GM21526 (cell line): ENCODE measurements around the gene SBNO1.
"Not testable (repeated sequence)": the region's sequence is repeated elsewhere in the genome, so short reads cannot be mapped to it uniquely, and the experiment has no call there.

ENCODE experiments used
- ATAC-seq: cut with Tn5 transposase; IDR thresholded peaks from one replicate; pipeline ENCODE4 v1.9.1; 2021; ENCODE audit warnings: moderate library complexity; ENCODE audit not compliant: unreplicated experiment, low FRiP score

The SBNO1 gene

DNA sequence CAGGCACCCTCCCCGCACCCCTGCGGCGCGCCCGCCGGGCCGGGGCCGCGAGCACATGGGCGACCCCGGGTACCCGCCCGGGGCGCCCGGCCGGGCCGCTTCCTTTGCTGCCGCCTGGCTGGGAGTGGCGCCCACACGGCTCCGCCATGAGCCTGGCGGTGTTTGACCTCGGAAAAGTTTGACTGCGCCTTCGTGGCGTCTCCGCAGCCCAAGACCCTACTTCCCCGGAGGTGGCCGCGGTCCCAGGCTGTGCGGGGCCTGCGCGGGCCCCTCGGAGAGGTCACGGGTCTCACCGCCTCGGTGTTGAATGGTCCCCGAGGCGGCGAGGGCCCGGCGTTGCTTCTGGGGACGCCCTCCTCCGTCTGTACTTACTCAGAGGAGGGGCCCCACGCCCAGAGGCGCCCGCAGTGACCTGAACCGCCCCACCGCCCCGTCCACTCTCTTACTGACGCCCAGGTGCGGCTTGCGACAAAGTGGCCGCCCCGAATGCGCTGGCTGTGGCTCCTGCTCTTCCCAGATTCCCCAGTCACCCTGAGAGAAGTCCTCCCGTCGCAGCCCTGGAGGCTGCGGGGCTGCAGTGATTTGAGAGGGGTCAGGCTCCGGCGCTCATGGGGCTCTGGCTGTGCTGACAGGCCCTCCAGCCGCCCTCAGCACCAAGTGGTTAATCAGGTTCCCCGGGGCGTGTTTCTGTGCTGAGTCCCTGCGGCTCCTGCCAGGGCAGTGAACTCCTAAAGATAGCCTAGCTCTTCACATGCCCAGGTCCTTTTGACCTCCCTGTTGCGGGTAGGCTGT lies 25.1 kb upstream of the SBNO1 start:
- no peak for ATAC-seq

DNA sequence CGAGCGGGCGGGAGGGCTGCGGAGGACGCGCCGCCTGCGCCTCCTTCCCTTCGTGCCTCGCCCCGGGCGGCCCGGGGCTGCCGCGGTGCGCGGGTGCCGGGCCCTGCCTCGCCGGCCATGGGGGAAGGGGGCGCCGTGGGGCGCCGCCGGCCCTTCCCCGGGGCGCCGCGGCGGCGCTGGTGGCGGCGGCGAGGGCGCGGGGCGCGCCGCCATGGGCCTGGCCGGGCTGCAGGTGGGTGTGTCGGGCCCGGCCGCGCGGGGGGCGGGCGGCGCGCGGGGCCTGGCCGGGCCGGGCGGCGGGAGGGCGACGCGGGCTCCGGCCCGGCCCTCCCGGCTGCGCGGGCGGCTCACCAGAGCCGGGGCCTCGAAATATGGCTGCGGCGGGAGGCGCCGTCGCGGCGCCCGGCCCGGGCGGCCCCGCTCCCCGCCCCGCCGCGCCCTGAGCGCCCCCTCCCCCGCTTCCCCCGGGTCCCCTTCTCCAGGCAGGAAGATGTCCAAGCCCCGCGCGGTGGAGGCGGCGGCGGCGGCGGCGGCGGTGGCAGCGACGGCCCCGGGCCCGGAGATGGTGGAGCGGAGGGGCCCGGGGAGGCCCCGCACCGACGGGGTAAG lies 24.4 kb upstream of the SBNO1 start:
- ATAC-seq = peak; percentile 9

DNA sequence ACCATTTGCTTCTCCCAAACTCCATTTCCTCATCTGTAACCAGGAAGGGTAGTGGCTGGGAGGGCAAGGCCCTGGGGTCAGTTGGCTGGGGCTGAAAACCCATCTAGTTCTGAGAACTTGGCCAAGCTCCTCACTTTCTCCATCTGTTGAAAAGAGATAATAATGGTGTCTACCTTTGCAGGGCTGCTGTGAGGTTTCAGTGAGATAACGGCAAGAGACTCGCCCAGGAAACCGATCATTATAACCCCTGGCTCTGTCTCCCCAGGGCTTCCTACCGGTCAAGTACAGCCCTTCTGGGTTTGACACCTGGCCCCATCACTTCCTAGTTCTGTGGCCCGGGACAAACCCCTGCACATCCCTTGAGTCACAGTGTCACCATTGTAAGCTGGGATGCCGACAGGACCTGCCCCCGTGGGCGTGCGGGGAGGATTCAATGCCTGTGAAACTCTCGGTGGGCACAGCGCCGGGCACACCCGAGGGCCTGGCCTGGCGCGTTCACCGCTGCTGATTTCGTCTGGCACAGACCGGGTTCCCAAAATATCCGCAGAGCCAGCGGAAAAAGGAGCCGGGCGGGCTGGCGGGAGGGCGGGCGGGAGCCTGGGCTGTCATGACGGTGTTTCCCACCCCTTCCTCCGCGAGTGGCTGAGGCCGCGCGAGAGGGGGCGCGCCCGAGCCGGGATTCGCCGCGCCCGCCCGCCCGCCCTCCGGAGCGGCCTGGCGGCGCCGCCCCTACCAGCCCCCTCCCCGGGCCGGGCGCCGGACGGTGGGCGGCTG lies 23.7 kb upstream of the SBNO1 start:
- peak; percentile 28 for ATAC-seq

DNA sequence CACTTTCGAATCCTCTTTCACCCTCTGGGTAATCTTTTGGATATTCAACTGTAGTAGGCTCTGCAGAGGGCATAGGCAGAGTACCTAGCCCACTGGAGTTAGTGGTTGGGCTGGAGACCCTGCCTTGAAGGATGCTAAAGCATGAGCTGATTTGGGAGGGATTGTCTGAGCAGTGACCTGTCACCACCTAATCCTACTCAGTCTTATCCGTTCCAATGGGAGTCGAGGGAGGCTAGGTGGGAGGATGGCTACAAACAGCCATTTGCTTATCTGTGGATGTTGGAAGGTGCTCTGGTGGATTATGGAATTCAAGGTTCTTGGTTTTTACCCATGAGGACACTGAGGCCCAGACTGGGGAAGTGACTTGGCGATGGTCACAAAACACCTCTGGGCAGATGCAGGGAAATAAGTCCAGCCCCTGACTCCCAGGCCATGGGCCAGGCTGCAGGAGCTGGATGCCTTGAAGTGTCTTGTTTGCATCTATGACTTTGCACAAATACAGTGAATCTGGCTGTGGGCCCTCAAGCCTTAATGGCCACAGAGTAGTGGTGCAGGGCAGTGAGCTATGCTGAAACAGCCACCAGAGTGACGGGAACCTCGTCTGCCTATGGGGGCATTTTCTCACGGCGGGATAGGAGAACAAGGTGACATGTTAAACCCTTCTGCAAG lies 23.0 kb upstream of the SBNO1 start:
- ATAC-seq = no peak

DNA sequence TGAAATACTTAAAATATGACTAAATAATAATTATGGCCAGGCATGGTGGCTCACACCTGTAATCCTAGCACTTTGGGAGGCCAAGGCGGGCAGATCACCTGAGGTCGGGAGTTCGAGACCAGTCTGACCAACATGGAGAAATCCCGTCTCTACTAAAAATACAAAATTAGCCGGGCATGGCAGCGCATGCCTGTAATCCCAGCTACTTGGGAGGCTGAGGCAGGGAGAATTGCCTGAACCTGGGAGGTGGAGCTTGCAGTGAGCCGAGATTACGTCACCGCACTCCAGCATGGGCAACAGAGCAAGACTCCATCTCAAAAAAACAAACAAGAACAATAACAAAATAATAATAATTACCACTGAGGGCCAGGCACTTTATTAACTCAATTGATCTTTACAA lies 20.9 kb upstream of the SBNO1 start:
- ATAC-seq = not testable (repeated sequence)

DNA sequence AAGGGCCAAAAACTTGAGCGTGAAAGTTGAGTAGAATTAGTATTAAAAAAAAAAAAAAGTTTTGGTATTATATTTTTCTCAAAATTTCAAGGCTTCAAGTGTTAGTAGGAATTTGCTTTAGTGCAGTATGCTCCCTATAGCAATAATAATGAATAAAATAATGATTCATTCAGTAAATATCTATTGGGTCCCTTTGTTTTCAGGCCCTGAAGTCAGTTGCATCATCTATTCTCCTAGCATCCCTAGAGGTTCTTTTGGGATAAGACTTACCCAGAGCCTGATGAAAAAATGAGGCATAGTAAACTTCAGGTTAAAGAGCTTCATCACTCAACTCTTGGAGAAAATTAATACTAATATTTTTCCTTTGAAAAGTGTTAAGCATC lies 20.3 kb upstream of the SBNO1 start:
- no peak for ATAC-seq

DNA sequence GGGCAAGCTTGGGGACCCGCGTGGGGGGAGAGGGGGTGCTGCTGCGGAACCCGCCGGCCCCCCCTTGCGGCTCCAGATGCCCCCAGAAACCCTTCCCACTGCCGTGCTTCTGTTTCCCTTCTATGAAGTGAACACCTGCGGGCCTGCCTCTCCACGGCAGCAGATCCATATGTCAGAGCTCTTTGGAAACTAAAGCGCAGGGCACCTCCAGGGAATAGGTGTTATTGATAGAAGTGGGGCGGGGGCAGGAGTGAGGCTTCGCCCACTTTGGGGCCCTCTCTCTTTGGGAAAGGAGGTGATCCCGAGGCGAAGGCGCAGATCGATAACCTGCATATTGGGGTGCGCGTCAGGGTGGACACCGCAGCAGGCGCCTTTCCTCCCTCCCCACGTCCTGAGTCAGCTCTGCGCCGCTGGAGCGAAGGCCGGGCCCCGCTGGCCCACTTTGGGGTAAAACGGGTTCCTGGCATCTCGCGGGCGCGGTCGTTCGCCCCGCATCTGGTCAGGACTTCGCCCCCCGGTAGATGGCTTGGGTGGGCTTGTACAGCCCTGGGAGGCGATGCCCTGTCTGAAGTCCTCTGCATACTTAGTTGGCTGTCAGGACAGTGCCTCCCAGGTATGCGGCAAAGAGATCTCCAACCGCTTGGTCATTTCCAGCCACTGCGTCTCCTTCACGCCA lies 19.8 kb upstream of the SBNO1 start:
- no peak for ATAC-seq

DNA sequence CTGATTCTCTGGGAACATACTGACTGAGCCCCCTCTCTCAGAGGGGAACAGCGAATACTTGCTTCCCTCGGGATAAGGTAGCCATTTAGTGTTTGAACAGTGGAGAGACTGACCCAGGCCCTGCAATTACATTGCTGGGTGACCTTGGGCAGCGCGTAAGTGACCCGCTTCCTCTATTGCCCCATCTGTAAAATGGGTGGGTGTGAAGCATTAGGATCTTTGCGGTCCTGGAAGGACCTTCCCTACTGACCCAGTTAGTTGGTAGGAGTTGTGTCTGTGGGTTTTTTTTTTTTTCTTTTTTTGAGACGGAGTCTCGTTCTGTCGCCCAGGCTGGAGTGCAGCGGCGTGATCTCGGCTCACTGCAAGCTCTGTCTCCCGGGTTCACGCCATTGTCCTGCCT lies 18.0 kb upstream of the SBNO1 start:
- no peak for ATAC-seq

DNA sequence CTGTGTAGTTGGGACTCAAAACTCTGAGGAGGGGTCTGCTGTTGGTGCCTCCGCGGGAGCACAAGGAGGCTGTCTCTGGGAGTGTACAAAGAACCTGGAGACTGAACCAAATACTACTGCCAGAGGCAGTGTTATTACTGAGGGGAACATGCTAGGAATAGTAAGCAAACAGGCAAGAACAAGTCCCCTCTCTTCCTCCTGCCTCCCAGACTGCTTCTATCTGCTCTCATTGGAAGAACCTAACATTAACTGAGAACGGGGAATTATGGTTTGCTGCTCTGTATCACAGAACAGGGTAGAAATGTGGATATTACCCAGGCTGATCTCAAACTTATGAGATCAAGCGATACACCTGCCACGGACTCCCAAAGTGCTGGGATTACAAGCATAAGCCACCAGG lies 14.7 kb upstream of the SBNO1 start:
- no peak for ATAC-seq

DNA sequence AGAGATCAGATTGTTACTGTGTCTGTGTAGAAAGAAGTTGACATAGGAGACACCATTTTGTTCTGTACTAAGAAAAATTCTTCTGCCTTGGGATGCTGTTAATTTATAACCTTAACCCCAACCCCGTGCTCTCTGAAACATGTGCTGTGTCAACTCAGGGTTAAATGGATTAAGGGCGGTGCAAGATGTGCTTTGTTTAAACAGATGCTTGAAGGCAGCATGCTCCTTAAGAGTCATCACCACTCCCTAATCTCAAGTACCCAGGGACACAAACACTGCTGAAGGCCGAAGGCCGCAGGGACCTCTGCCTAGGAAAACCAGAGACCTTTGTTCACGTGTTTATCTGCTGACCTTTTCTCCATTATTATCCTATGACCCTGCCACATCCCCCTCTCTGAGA lies 7.8 kb upstream of the SBNO1 start:
- ATAC-seq = not testable (repeated sequence)

DNA sequence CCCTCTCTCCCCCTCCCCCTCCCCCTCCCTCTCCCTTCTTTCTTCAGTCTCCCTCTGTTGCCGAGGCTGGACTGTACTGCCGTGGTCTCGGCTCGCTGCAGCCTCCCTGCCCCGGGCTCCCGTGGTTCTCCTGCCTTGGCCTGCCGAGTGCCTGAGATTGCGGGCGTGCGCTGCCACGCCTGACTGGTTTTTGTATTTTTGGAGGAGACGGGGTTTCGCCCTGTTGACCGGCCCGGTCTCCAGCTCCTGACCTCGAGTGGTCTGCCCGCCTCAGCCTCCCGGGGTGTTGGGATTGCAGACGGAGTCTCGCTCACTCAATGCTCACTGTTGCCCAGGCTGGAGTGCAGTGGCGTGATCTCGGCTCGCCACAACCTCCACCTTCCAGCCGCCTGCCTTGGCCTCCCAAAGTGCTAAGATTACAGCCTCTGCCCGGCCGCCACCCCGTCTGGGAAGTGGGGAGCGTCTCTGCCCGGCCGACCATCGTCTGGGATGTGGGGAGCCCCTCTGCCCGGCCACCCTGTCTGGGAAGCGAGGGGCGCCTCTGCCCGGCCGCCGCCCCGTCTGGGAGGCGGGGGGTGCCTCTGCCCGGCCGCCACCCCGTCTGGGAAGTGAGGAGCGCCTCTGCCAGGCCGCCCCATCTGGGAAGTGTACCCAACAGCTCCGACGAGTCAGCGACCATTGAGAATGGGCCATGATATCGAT lies 7.2 kb upstream of the SBNO1 start:
- ATAC-seq = not testable (repeated sequence)

DNA sequence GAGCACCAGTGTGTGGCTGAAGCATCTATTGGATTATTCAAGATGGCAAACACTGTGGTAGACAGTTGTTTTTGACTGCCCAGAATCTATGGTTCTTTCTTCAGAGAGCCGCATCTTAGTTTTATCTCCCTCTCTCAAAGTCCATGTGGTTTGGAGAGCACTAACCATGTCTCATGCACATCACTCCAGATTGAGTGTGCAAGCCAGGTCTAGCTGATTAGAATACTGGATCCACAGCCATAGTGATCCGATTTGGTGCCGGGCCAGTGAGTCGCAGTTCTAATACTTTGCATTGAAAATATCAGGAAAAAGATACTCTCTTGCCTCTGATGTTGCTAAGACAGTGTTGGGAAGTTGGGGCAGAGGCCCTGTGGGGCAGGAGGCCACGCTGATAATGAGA lies 4.6 kb upstream of the SBNO1 start:
- ATAC-seq = no peak

DNA sequence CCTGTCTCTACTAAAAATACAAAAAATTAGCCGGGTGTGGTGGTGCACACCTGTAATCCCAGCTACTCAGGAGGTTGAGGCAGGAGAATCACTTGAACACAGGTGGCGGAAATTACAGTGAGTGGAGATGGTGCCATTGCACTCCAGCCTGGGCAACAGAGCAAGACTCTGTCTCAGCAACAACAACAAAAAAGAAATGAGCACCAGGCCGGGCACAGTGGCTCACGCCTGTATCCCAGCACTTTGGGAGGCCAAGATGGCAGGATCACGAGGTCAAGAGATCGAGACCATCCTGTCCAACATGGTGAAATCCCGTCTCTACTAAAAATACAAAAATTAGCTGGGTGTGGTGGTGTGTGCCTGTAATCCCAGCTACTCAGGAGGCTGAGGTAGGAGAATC lies 3.8 kb upstream of the SBNO1 start:
- ATAC-seq = not testable (repeated sequence)

DNA sequence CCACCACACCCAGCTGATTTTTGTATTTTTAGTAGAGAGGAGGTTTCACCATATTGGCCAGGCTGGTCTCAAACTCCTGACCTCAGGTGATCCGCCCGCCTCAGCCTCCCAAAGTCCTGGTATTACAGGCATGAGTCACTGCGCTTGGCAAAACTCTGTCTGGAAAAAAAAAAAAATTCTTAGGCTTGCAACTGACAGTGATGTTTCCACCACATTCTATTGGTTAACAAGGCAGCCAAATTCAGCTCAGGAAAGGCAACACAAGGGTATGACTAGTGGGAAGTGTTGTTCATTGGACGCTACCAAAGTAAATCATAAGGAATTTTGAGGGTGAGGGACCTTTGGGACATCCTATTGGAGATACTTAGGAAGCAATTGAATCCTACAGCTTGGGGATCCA lies 2.9 kb upstream of the SBNO1 start:
- ATAC-seq = no peak

DNA sequence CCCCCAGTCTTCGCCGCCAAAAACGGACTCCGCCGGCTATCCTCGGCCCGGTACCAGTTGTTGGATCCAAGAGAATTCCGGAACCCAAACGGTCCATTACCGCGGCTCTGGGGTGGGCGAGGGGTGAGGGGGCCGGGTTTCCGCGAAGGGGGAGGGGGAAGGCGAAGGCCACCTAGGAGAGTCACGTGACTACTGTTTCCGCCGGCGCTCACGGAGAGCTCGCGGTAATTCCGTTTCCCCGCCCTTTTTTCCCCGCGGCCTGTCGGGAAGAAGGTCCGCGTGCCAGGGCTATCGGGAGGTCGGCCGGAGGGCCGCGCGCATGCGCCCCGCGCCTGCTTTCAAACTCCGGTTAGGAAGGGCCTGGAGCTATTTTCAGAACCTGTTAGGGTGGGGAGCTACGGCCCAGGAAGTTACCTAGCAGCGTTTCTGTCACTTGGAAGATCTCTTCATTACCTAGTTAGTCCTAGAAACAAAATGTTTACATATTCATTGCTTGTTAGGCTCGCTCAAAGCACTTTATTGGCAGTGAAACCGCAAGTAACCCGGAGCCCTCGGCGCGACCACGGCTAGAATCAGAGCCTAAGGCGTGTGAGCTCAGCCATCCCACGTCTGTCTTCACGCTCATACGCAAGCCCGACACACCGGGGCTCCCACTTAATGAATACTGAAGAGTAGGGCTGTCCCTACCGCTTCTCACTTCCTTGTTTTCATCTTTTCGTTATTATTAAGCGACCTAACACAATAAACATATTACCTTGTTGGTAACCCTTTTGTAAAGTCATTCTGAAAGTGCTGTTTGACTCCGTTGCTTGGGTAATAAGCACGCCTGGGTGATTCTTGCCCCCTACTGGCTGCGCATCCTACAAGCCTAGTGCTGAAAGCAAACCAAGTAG lies 624 bp upstream of the SBNO1 start:
- ATAC-seq = peak; percentile 53

DNA sequence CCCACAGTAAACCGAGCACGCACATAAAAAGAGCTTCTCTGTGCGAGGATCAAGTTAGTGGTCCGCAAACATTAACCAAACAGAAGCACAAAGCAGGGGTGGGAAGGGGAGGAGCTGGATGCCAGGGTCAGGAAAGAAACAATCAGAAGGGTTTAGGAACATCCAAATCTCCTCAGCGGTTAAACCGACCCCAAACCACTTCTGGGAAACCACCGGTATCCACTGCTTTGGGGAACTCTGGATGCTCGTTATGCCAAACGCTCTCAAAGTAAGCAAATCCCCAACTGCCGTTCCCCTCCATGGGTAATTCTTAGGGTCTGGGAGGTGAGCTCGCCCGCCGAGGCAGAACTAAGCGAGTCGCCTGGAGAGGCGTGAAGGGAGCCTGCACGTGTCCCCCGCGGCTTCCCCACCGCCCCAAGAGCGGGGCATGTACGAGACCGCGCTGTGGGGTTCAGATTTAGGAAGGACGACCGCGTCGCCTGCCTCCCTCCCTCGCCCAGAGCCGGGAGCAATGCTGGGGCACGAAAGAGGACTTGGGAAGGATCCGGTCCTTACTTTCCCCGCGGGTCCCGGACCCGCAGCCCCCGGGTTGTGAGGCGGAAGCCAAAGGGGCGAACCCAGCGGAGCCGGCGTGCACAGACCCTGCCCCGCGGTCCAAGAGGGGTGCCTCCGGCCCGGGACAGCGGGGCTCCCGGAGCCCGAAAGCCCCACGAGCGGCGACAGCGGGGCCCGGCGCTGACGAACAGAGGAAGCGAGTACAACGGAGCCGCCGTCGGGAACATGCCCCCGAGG lies 711 bp downstream of the SBNO1 start:
- peak; percentile 9 for ATAC-seq

DNA sequence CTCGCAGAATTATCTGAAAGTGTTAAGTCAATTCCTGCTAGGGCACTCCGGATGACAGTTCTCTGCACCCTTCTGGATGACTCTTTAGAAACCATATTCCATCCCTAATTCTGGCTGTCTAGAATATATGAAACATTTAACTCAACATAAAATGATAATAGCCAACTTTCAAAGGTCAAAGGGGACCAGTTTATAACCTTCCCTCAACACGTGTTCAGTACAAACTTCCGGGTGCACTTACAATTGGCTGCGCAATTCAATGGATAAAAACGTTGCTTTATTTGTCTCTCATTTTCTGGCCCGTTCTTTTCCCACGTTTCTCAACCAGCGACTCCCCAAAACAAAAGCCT lies 1.3 kb downstream of the SBNO1 start:
- no peak for ATAC-seq

DNA sequence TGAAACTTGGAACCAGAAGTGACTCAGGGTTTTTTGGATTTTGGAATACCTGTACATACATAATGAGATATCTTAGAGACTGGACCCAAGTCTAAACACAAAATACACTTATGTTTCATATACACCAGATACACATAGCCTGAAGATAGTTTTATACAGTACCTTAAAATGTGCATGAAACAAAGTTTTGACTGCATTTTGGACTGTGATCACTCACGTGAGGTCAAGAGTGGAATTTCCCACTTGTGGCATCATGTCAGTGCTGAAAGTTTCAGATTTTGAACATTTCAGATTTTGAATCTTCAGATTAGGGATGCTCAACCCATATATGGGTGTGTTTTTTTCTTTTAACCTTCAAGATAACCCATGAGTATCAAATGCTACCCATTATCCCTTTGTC lies 6.6 kb downstream of the SBNO1 start:
- ATAC-seq = no peak
